ENCODE data around the gene SLC35F4. TPM values are rescaled to one million over a fixed set of nuclear protein-coding genes. Genes with fewer than 3 reads are reported as not detected.
"Not testable (repeated sequence)": the region's sequence is repeated elsewhere in the genome, so short reads cannot be mapped to it uniquely, and the experiment has no call there.

Gene SLC35F4
- total RNA-seq, 2 donors from 2014 or later = not detected

DNA sequence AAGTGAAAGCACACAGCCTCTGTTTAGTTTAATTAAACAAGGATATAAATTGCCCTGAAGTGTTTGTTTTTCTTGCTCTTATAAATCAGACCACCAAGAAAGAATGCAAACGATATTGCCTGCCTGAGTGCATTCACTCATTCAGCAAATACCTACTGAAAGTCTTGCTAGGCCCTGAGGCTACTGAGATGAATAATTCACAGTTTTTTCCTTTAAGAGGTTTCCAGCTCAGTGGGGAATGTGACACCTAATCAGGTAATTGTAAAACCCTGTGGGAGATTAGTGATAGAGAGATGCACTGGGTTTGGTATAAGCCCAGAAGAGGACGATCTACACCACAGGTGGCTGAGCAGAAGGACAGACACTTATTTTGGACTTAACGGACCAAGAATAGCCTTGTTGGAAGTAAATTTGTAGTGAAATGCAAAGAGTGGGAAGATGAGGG lies 151.4 kb downstream of the SLC35F4 start:
- DNase-seq (no peak), ATAC-seq (no peak)
- H3K4me1 Mint-ChIP-seq = no peaks in the 10 kb centered on the region
- H3K36me3 Mint-ChIP-seq (ENCODE audit: low read depth) = no peaks in the 10 kb centered on the region
- no peaks in the 10 kb centered on the region for H3K9me3 ChIP-seq (ENCODE audit: control insufficient read depth, low read length, poor library complexity, severe bottlenecking)
- no peak overlapping the region for H3K4me3 Mint-ChIP-seq
- H3K27me3 Mint-ChIP-seq = no peaks in the 10 kb centered on the region
- no peak overlapping the region for H3K27ac Mint-ChIP-seq

DNA sequence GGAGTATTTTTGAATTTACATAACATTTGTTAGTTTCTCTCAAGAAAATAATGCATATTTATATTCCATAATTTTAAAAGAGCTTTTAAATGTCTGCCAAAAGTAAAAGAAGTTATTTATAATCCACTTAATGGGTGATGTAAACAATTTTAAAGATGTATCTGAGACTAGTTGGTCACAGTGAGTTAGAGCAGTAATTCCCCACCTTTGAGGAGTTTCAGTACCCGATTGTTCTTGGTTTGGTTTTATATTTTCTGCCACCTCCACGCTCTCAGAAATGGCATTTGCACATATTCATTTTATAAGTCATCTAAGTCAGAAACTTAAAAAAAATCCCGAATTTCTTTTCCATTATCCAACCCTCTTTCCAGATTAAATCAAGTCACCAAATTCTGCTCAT lies 153.2 kb downstream of the SLC35F4 start:
- no peak for DNase-seq
- no peak for ATAC-seq
- Mint-ChIP-seq H3K4me3 (no peak overlapping the region), H3K4me1 (no peaks in the 10 kb centered on the region), H3K36me3 (ENCODE audit: low read depth) (no peaks in the 10 kb centered on the region), H3K27ac (no peak overlapping the region), H3K27me3 (no peaks in the 10 kb centered on the region)
- no peaks in the 10 kb centered on the region for H3K9me3 ChIP-seq (ENCODE audit: control insufficient read depth, low read length, poor library complexity, severe bottlenecking)

DNA sequence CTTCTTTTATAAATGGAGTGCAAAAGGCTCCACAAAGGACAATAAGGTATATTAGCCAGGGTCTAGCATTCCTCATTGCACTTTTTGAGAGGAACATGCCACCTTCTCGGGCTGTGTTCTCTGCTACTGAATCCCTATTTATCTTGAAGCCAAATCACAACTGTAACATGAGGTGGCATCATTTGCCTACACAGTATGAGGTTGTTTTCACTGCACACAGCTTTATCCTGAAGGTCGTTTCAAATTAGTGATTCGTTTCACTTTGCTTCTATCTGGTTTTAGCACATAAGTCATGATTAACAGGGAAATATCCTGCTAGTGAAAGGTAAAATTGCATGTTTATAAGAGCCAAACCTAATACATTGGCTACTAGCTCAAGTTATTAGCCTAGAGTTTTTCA lies 153.8 kb downstream of the SLC35F4 start:
- no peaks in the 10 kb centered on the region for H3K27me3 Mint-ChIP-seq
- H3K4me1 Mint-ChIP-seq = no peaks in the 10 kb centered on the region
- H3K27ac Mint-ChIP-seq = no peak overlapping the region
- no peak for DNase-seq
- no peak for ATAC-seq
- no peaks in the 10 kb centered on the region for H3K9me3 ChIP-seq (ENCODE audit: control insufficient read depth, low read length, poor library complexity, severe bottlenecking)
- H3K4me3 Mint-ChIP-seq = no peak overlapping the region
- H3K36me3 Mint-ChIP-seq (ENCODE audit: low read depth) = no peaks in the 10 kb centered on the region

DNA sequence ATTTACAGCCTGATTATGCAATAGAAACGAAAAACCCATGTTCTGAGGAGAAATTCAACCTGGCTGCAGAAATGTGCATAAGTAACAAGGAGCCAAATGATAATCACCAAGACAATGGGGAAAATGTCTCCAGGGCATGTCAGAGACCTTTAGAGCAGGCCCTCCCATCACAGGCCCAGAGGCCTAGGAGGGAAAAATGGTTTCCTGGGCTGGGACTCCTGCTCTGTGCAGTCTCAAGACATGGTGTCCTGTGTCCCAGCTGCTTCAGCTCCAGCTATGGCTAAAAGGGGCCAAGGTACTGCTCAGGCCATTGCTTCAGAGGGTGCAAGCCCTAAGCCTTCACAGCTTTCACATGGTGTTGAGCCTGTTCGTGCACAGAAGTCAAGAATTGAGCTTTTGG lies 156.0 kb downstream of the SLC35F4 start:
- ATAC-seq (no peak), DNase-seq (no peak)
- no peaks in the 10 kb centered on the region for H3K36me3 Mint-ChIP-seq (ENCODE audit: low read depth)
- H3K27ac Mint-ChIP-seq = no peak overlapping the region
- no peaks in the 10 kb centered on the region for H3K4me1 Mint-ChIP-seq
- H3K27me3 Mint-ChIP-seq = no peaks in the 10 kb centered on the region
- H3K4me3 Mint-ChIP-seq = no peak overlapping the region
- no peaks in the 10 kb centered on the region for H3K9me3 ChIP-seq (ENCODE audit: control insufficient read depth, low read length, poor library complexity, severe bottlenecking)

DNA sequence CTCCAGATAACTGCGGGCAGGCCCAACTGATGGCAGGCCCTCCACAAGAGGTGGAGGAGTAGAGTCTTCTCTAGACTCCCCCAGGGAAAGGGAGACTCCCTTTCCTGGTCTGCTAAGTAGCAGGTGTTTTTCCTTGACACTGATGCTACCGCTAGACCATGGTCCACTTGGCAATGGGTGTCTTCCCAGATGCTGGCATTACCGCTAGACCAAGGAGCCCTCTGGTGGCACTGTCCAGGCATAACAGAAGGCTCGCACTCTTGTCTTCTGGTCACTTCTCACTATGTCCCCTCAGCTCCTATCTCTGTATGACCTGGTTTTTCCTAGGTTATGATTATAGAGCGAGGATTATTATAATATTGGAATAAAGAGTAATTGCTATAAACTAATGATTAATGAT lies 156.8 kb downstream of the SLC35F4 start:
- H3K36me3 Mint-ChIP-seq (ENCODE audit: low read depth); DNase-seq; H3K4me3 Mint-ChIP-seq; ATAC-seq; H3K4me1 Mint-ChIP-seq; H3K9me3 ChIP-seq (ENCODE audit: control insufficient read depth, low read length, poor library complexity, severe bottlenecking); H3K27me3 Mint-ChIP-seq; H3K27ac Mint-ChIP-seq: not testable (repeated sequence)

DNA sequence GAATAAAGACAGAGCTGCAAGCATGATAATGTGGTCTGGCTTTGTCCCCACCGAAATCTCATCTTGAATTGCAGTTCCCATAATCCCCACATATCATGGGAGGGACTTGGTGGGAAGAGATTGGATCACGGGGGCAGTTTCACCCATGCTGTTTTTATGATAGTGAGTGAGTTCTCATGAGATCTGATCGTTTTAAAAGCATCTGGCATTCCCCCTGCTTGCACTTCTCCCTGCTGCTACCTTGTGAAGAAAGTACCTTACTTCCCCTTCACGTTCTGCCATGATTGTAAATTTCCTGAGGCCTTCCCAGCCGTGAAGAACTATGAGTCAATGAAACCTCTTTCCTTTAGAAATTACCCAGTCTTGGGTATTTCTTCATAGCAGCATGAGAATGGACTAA lies 158.7 kb downstream of the SLC35F4 start:
- Mint-ChIP-seq H3K27ac (no peak overlapping the region), H3K36me3 (ENCODE audit: low read depth) (no peaks in the 10 kb centered on the region), H3K4me1 (no peaks in the 10 kb centered on the region), H3K4me3 (no peak overlapping the region), H3K27me3 (no peaks in the 10 kb centered on the region)
- DNase-seq (no peak), ATAC-seq (no peak)
- no peaks in the 10 kb centered on the region for H3K9me3 ChIP-seq (ENCODE audit: control insufficient read depth, low read length, poor library complexity, severe bottlenecking)

DNA sequence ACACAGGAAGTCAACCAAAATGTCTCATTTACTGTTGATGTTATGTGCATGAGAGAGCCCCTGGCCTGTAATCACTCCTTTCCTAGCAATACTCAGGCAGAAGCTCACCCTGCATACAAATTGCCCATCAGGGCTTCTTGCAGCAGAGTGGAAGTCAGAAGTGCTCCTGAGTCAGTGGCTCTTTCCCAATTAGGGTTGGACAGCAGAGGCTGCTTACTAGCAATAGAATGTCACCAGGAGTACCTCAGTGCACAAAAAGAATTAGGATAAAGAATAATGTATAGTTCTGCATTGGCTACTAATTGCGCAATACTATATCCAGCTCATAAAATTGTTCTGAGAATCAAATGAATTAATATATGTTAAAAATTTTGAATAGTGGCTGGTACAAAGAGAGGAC lies 161.1 kb downstream of the SLC35F4 start:
- Mint-ChIP-seq H3K36me3 (ENCODE audit: low read depth) (no peaks in the 10 kb centered on the region), H3K27ac (no peak overlapping the region), H3K27me3 (no peaks in the 10 kb centered on the region), H3K4me3 (no peak overlapping the region), H3K4me1 (no peaks in the 10 kb centered on the region)
- ATAC-seq (no peak), DNase-seq (no peak)
- H3K9me3 ChIP-seq (ENCODE audit: control insufficient read depth, low read length, poor library complexity, severe bottlenecking) = no peaks in the 10 kb centered on the region

DNA sequence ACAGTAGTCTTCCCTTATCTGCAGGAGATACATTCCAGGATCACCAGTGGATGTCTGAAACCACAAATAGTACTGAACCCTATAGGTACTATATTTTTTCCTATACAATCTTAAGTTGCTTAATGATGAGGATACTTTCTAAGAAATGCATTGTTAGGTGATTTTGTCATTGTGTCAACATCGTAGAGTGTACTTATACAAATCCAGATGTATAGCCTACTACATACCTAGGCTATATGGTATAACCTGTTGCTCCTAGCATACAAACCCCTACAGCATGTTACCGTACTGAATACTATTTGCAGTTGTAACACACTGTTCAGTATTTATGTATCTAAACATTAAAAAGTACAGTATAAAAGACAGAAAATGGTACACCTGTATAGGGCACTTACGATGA lies 165.9 kb downstream of the SLC35F4 start:
- H3K9me3 ChIP-seq (ENCODE audit: control insufficient read depth, low read length, poor library complexity, severe bottlenecking) = no peaks in the 10 kb centered on the region
- no peaks in the 10 kb centered on the region for H3K4me1 Mint-ChIP-seq
- H3K27ac Mint-ChIP-seq = no peak overlapping the region
- no peaks in the 10 kb centered on the region for H3K36me3 Mint-ChIP-seq (ENCODE audit: low read depth)
- H3K27me3 Mint-ChIP-seq = no peaks in the 10 kb centered on the region
- no peak overlapping the region for H3K4me3 Mint-ChIP-seq
- DNase-seq (no peak), ATAC-seq (no peak)

DNA sequence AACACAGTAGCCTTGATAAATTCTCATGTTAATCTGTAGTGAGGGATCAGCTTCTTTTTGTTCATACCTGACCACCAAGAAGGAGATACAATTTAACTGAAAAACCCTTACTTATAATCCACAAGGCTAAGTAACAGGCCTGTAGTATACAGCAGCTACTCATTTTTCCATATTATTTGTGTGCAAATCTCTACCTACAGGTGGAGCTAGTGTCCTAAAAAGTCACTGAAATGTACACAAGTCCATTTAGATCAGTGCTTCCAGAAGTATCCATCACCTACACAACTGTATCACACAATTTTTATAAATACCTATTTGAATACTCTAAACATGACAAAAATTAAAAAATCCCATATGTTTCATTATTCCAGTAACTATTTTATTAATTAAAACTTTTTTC lies 173.2 kb downstream of the SLC35F4 start:
- ATAC-seq (no peak), DNase-seq (no peak)
- Mint-ChIP-seq H3K4me3 (no peak overlapping the region), H3K27ac (no peak overlapping the region), H3K4me1 (no peaks in the 10 kb centered on the region), H3K36me3 (ENCODE audit: low read depth) (no peaks in the 10 kb centered on the region), H3K27me3 (no peaks in the 10 kb centered on the region)
- no peaks in the 10 kb centered on the region for H3K9me3 ChIP-seq (ENCODE audit: control insufficient read depth, low read length, poor library complexity, severe bottlenecking)

DNA sequence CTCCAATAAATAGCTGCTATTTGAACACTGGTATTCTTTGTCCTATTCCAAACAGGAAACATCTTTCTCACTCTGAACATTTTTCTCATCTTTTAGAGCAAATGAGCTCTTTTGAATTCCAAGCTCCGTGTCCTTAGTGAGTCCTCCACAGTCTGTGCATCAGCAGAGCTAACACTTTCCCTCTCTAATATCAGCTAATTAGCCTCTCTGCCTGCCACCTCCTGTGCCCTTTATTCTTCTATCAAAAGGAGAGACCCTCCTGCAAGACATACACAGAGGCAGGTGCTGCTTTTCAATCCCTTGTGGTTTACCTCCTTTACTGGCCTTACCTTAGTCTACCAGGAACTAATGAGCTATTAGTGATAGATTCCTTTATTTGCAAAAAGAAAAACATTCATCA lies 178.5 kb downstream of the SLC35F4 start:
- Mint-ChIP-seq H3K4me1 (no peaks in the 10 kb centered on the region), H3K4me3 (no peak overlapping the region), H3K27ac (no peak overlapping the region), H3K27me3 (no peaks in the 10 kb centered on the region), H3K36me3 (ENCODE audit: low read depth) (no peaks in the 10 kb centered on the region)
- H3K9me3 ChIP-seq (ENCODE audit: control insufficient read depth, low read length, poor library complexity, severe bottlenecking) = no peaks in the 10 kb centered on the region
- ATAC-seq = no peak
- DNase-seq = no peak

DNA sequence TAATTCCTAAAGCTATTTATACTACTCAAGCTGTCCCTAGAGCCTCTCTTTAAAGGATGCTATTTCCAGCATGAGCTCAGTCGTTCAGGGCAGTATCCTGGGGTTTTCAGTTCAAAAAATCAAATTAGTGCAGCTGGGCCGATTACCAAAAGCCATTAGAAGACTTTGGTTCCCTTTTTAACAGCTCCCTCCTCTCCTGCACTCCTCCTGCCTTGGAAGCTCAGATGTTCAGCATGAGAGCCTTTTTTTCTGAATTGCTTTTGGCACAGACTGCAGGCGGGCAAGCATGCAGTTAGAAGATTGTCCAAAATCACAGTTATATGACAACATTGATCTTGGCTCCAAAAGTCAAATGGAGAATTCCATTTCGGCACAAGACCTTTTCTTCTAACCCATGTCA lies 179.6 kb downstream of the SLC35F4 start:
- no peak for DNase-seq
- no peaks in the 10 kb centered on the region for H3K27me3 Mint-ChIP-seq
- H3K4me3 Mint-ChIP-seq = no peak overlapping the region
- ATAC-seq = no peak
- no peaks in the 10 kb centered on the region for H3K4me1 Mint-ChIP-seq
- no peaks in the 10 kb centered on the region for H3K36me3 Mint-ChIP-seq (ENCODE audit: low read depth)
- H3K27ac Mint-ChIP-seq = no peak overlapping the region
- H3K9me3 ChIP-seq (ENCODE audit: control insufficient read depth, low read length, poor library complexity, severe bottlenecking) = no peaks in the 10 kb centered on the region

DNA sequence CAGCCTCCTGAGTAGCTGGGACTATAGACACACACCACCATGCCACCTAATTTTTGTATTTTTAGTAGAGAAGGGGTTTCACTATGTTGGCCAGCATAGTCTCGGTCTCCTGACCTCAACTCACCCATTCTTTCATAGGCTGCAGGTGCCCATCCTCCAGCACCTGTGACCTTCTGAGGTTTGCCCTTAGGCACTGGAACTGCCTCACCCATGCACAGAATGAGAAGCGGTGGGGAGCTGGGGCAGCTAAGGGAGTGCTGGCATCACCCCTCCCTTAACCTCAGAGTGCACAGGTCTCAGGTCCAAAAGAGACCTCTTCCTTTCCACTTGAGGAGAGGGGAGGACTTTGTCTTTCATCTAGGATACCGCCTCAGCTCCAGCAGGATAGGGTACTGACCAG lies 194.9 kb downstream of the SLC35F4 start:
- ATAC-seq (no peak), DNase-seq (no peak)
- Mint-ChIP-seq H3K27me3 (no peaks in the 10 kb centered on the region), H3K4me1 (no peaks in the 10 kb centered on the region), H3K27ac (no peak overlapping the region), H3K4me3 (no peak overlapping the region), H3K36me3 (ENCODE audit: low read depth) (no peaks in the 10 kb centered on the region)
- no peaks in the 10 kb centered on the region for H3K9me3 ChIP-seq (ENCODE audit: control insufficient read depth, low read length, poor library complexity, severe bottlenecking)

DNA sequence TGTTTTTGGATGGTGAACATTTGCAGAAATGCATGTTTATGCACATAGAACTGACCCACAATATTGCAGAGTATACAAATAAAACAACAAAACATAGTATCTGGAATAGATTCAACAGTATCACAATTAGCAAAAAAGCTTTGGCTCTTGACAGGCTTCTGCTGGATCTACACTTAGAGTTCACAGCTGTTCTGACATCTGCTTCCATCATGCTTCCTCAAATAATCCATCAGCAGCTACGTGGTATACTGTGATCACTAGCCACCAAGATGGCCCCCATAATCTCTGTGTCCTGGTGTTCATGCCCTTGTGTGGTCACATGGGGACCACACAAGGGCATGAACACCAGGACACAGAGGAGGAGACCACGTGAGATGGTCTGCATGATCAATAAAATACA lies 205.7 kb downstream of the SLC35F4 start:
- peaks cover 4% of the 10 kb centered on the region for H3K27me3 Mint-ChIP-seq
- no peak overlapping the region for H3K27ac Mint-ChIP-seq
- no peak for ATAC-seq
- no peaks in the 10 kb centered on the region for H3K9me3 ChIP-seq (ENCODE audit: control insufficient read depth, low read length, poor library complexity, severe bottlenecking)
- no peaks in the 10 kb centered on the region for H3K36me3 Mint-ChIP-seq (ENCODE audit: low read depth)
- no peak overlapping the region for H3K4me3 Mint-ChIP-seq
- DNase-seq = no peak
- no peaks in the 10 kb centered on the region for H3K4me1 Mint-ChIP-seq

DNA sequence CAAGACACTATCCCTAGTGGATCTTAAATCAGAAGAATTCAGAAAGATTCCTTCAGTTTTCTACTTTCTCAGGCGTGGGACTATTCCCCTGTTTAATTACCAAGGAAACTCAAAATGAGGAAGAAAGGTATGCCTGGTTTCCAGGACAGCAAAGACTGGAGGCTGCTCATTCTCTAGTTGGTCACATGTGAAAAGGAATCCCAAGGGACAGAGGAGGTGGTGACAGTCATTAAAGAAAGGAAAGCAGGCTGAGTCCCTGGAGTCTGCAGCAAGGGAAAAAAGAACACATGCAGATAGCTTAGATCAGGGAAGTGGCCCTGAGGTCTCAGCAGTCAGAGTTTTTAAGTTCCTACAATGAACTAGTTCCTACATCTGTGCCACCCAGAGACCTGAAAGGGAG lies 206.8 kb downstream of the SLC35F4 start:
- Mint-ChIP-seq H3K4me1 (no peaks in the 10 kb centered on the region), H3K27ac (no peak overlapping the region), H3K36me3 (ENCODE audit: low read depth) (no peaks in the 10 kb centered on the region), H3K4me3 (no peak overlapping the region), H3K27me3 (peaks cover 4% of the 10 kb centered on the region)
- ATAC-seq = no peak
- H3K9me3 ChIP-seq (ENCODE audit: control insufficient read depth, low read length, poor library complexity, severe bottlenecking) = no peaks in the 10 kb centered on the region
- no peak for DNase-seq

DNA sequence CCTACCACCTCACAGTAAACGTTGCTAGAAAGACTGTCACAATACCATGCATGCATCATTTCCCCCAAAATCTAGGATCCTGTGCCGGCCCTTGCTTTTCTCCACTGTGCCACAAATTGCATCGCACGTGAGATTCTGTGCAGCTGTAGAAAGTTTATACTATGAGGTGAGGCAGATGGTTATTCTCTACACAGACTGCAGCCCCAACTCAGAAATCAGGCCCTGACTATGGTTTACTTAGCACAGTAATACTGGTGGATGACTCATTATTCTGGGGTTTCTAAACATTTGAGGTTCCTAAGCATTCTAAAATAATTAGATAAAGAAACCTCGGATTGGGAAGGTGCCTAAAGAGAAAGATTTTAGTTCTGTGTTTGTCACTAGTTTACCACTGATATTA lies 208.4 kb downstream of the SLC35F4 start:
- H3K9me3 ChIP-seq (ENCODE audit: control insufficient read depth, low read length, poor library complexity, severe bottlenecking) = no peaks in the 10 kb centered on the region

More for the DNA sequence above, 208.4 kb downstream of the SLC35F4 start:
- peaks cover 4% of the 10 kb centered on the region for H3K27me3 Mint-ChIP-seq
- no peak overlapping the region for H3K4me3 Mint-ChIP-seq
- H3K4me1 Mint-ChIP-seq = no peaks in the 10 kb centered on the region
- no peaks in the 10 kb centered on the region for H3K36me3 Mint-ChIP-seq (ENCODE audit: low read depth)
- ATAC-seq = no peak
- no peak for DNase-seq
- no peak overlapping the region for H3K27ac Mint-ChIP-seq

Measured in T-helper 17 cell (primary cell).